Activated naive CD4-positive, alpha-beta T cell treated with anti-CD3 and anti-CD28 coated beads, Interleukin-2, amount 10 ng/mL, durations not matched to agents 7 days and 5 days (primary cell): ENCODE measurements around the gene SMU1.

Experiments used
- CTCF ChIA-PET: fragments of 350-600 bp; sonication (Branson Sonifier 250); formaldehyde crosslinking; loops from one replicate; lab custom pipeline; 2021; ENCODE audit warnings: antibody characterized with exemption; lab: Charles Lee
- DNase-seq: peaks from one replicate; pipeline ENCODE4 v3.0.0-alpha.2; 2020
- H3K27ac Mint-ChIP-seq: one replicate; pipeline ENCODE4 v1.8.0; 2021; ENCODE audit warnings: mild to moderate bottlenecking, moderate library complexity, mixed read lengths
- H3K27me3 Mint-ChIP-seq: one replicate; pipeline ENCODE4 v1.8.0; 2021; ENCODE audit warnings: mild to moderate bottlenecking, mixed read lengths
- H3K36me3 Mint-ChIP-seq: one replicate; pipeline ENCODE4 v1.8.0; 2021; ENCODE audit warnings: mixed read lengths
- H3K4me1 Mint-ChIP-seq: one replicate; pipeline ENCODE4 v1.8.0; 2021; ENCODE audit warnings: mixed read lengths
- H3K4me3 Mint-ChIP-seq: one replicate; pipeline ENCODE4 v1.8.0; 2021; ENCODE audit warnings: mild to moderate bottlenecking, moderate library complexity, mixed read lengths
- H3K9me3 Mint-ChIP-seq: one replicate; pipeline ENCODE4 v1.8.0; 2021; ENCODE audit warnings: mixed read lengths

Gene SMU1

GRCh38 chr9:33046061-33046460 is 30.4 kb downstream of the SMU1 start:
- H3K4me3 Mint-ChIP-seq, result no peak overlapping the region
- H3K4me1 Mint-ChIP-seq, result peaks cover 17% of the 10 kb centered on the region
- H3K9me3 Mint-ChIP-seq, result no peaks in the 10 kb centered on the region
- H3K27ac Mint-ChIP-seq, result no peak overlapping the region
- no peak for DNase-seq
- no peaks in the 10 kb centered on the region for H3K27me3 Mint-ChIP-seq
- CTCF ChIA-PET, result no interaction called here
- peaks cover 34% of the 10 kb centered on the region for H3K36me3 Mint-ChIP-seq

GRCh38 chr9:33044677-33045282 is 31.7 kb downstream of the SMU1 start:
- Mint-ChIP-seq H3K4me1 (peaks cover 15% of the 10 kb centered on the region), H3K27ac (peak overlapping the region; percentile 72), H3K4me3 (peak overlapping the region; percentile 64), H3K27me3 (no peaks in the 10 kb centered on the region), H3K9me3 (no peaks in the 10 kb centered on the region), H3K36me3 (peaks cover 30% of the 10 kb centered on the region)
- CTCF ChIA-PET, result interaction anchor here (1.6 kb wide), 1 partner anchor 181 kb away, joined by 3 read pairs; no protein-coding TSS in a partner anchor
- no peak for DNase-seq

- H3K27me3 Mint-ChIP-seq, result no peaks in the 10 kb centered on the region
- peaks cover 15% of the 10 kb centered on the region for H3K4me1 Mint-ChIP-seq
- CTCF ChIA-PET, result interaction anchor here (1.6 kb wide), 1 partner anchor 182 kb away, joined by 3 read pairs; no protein-coding TSS in a partner anchor
- H3K9me3 Mint-ChIP-seq, result no peaks in the 10 kb centered on the region
- peak overlapping the region; percentile 40 for H3K27ac Mint-ChIP-seq
- peaks cover 29% of the 10 kb centered on the region for H3K36me3 Mint-ChIP-seq
- DNase-seq, result peak; percentile 77
- peak overlapping the region; percentile 64 for H3K4me3 Mint-ChIP-seq
These were observed 32.3 kb downstream of the SMU1 start for GRCh38 chr9:33044162-33044673.

- no peaks in the 10 kb centered on the region for H3K27me3 Mint-ChIP-seq
- no peaks in the 10 kb centered on the region for H3K9me3 Mint-ChIP-seq
- CTCF ChIA-PET, result interaction anchor here (1.3 to 1.6 kb wide), 2 partner anchors 183 to 220 kb away, joined by 3 read pairs; no protein-coding TSS in a partner anchor
- H3K27ac Mint-ChIP-seq, result peak overlapping the region; percentile 40
- no peak for DNase-seq
- peak overlapping the region; percentile 64 for H3K4me3 Mint-ChIP-seq
- peaks cover 33% of the 10 kb centered on the region for H3K36me3 Mint-ChIP-seq
- peaks cover 15% of the 10 kb centered on the region for H3K4me1 Mint-ChIP-seq
These were observed 32.8 kb downstream of the SMU1 start for GRCh38 chr9:33043671-33044070.

DNA sequence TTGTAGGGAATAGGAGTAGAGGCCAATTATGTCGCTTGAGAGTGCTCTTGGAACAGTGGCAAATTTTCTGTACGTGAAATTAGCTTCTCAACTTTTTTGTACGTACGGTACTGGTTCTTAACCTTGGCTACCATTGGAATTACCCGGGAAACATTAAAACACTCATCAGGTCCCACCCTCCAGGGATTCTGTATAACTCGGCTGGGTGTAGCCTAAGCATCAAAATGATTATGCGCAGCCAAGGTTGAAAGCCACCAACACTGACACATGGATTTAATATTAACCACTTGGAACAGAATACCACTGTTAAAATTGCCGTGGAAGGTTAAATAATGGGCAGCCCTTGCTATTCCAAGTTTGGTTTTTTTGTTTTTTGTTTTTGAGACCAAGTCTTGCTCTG is 34.0 kb downstream of the SMU1 start:
- Mint-ChIP-seq H3K36me3 (peaks cover 36% of the 10 kb centered on the region), H3K27ac (peak overlapping the region; percentile 14), H3K4me3 (no peak overlapping the region), H3K27me3 (no peaks in the 10 kb centered on the region), H3K4me1 (peaks cover 17% of the 10 kb centered on the region), H3K9me3 (no peaks in the 10 kb centered on the region)
- no peak for DNase-seq
- CTCF ChIA-PET, result interaction anchor here (1.3 kb wide), 1 partner anchor 221 kb away, joined by 3 read pairs; no protein-coding TSS in a partner anchor

GRCh38 chr9:33041432-33042188 is 34.9 kb downstream of the SMU1 start:
- H3K4me3 Mint-ChIP-seq, result no peak overlapping the region
- CTCF ChIA-PET, result no interaction called here
- no peak overlapping the region for H3K27ac Mint-ChIP-seq

GRCh38 chr9:33040792-33041431 is 35.6 kb downstream of the SMU1 start:
- Mint-ChIP-seq H3K36me3 (peaks cover 36% of the 10 kb centered on the region), H3K27me3 (no peaks in the 10 kb centered on the region), H3K4me1 (peaks cover 17% of the 10 kb centered on the region), H3K9me3 (no peaks in the 10 kb centered on the region), H3K4me3 (no peak overlapping the region), H3K27ac (no peak overlapping the region)
- CTCF ChIA-PET, result no interaction called here
- no peak for DNase-seq

More at GRCh38 chr9:33041432-33042188, 34.9 kb downstream of the SMU1 start:
- peaks cover 33% of the 10 kb centered on the region for H3K36me3 Mint-ChIP-seq
- DNase-seq, result no peak
- no peaks in the 10 kb centered on the region for H3K9me3 Mint-ChIP-seq
- H3K27me3 Mint-ChIP-seq, result no peaks in the 10 kb centered on the region
- peaks cover 17% of the 10 kb centered on the region for H3K4me1 Mint-ChIP-seq

GRCh38 chr9:33032865-33033264 is 43.6 kb downstream of the SMU1 start:
- H3K27ac Mint-ChIP-seq, result no peak overlapping the region
- H3K36me3 Mint-ChIP-seq, result peaks cover 70% of the 10 kb centered on the region
- H3K4me1 Mint-ChIP-seq, result peaks cover 47% of the 10 kb centered on the region
- no peak overlapping the region for H3K4me3 Mint-ChIP-seq
- H3K27me3 Mint-ChIP-seq, result no peaks in the 10 kb centered on the region
- no peak for DNase-seq
- CTCF ChIA-PET, result no interaction called here
- no peaks in the 10 kb centered on the region for H3K9me3 Mint-ChIP-seq

DNA sequence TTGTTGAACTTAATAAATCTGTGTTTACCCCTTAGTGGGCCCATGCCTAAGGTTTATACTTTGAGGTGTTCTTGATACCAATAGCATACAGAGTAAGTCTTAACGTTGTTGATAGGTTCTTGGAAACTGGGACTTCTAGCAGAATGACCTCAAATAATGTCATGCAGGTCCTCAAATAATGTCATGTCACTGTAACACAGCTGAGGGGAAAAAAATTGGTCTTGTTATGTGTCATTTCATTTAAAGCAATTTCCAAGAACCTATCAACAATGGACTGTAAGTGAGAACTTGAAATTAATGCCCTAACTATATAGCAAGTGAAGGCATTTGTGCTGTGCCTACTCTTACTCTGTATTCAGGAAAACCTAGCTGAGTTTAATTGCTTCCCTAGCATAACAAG is 44.2 kb downstream of the SMU1 start:
- no peak for DNase-seq
- H3K9me3 Mint-ChIP-seq, result no peaks in the 10 kb centered on the region
- peaks cover 68% of the 10 kb centered on the region for H3K36me3 Mint-ChIP-seq
- no peak overlapping the region for H3K4me3 Mint-ChIP-seq
- H3K27me3 Mint-ChIP-seq, result no peaks in the 10 kb centered on the region
- peaks cover 53% of the 10 kb centered on the region for H3K4me1 Mint-ChIP-seq
- no peak overlapping the region for H3K27ac Mint-ChIP-seq
- CTCF ChIA-PET, result no interaction called here

DNA sequence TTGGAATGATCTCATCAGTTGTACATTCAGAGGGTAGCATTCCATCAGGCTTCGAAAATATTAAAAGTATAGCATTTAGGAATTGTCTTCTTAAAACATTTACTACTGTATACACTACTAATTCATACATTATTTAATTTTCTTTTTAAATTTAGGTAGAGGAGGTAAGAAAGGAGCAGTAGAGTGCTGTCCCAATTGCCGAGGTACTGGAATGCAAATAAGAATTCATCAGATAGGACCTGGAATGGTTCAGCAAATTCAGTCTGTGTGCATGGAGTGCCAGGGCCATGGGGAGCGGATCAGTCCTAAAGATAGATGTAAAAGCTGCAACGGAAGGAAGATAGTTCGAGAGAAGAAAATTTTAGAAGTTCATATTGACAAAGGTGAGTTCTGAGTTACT is 46.2 kb downstream of the SMU1 start:
- peaks cover 68% of the 10 kb centered on the region for H3K4me1 Mint-ChIP-seq
- CTCF ChIA-PET, result no interaction called here

DNA sequence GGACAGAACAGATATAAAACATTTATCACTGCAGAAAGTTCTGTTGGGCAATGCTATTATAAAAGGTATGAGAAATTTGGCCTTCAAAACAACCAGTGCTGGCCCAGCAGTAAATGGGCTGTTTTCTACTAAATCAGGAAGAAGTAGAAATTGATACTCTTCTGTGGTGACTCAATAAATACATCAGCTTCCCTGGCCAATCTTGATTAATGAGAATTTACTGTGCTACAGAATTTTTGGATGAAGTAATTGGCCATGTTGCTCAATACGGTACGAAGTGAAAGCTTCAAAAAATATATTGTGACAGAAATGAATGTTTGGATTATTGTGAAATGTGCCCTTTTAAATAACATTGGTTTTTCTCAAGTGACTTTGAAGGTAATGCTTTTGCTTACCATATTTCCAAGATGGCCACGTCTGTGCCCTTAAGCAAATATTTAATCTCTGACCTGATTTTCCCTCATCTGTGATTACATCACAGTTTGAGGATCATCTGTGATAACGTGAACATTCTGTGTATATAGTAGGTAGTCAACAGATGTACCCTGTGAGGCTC is 47.2 kb downstream of the SMU1 start:
- H3K27me3 Mint-ChIP-seq, result no peaks in the 10 kb centered on the region
- no peaks in the 10 kb centered on the region for H3K9me3 Mint-ChIP-seq
- peaks cover 70% of the 10 kb centered on the region for H3K4me1 Mint-ChIP-seq
- CTCF ChIA-PET, result interaction anchor here (1.5 kb wide), 1 partner anchor 8 kb away, joined by 4 read pairs; no protein-coding TSS in a partner anchor
- H3K4me3 Mint-ChIP-seq, result no peak overlapping the region
- peaks cover 61% of the 10 kb centered on the region for H3K36me3 Mint-ChIP-seq
- no peak for DNase-seq
- H3K27ac Mint-ChIP-seq, result peak overlapping the region; percentile 29

More for the DNA sequence above, 46.2 kb downstream of the SMU1 start:
- H3K36me3 Mint-ChIP-seq, result peaks cover 67% of the 10 kb centered on the region
- H3K4me3 Mint-ChIP-seq, result no peak overlapping the region
- H3K27me3 Mint-ChIP-seq, result no peaks in the 10 kb centered on the region
- H3K9me3 Mint-ChIP-seq, result no peaks in the 10 kb centered on the region
- H3K27ac Mint-ChIP-seq, result no peak overlapping the region
- no peak for DNase-seq

GRCh38 chr9:33025572-33026342 is 50.7 kb downstream of the SMU1 start:
- peaks cover 78% of the 10 kb centered on the region for H3K4me1 Mint-ChIP-seq
- CTCF ChIA-PET, result interaction anchor here (1.7 to 2.0 kb wide), 2 partner anchors 40 to 145 kb away, joined by 3 to 5 read pairs; no protein-coding TSS in a partner anchor
- peaks cover 40% of the 10 kb centered on the region for H3K36me3 Mint-ChIP-seq
- DNase-seq, result peak; percentile 88
- H3K9me3 Mint-ChIP-seq, result no peaks in the 10 kb centered on the region
- no peaks in the 10 kb centered on the region for H3K27me3 Mint-ChIP-seq
- peak overlapping the region; percentile 98 for H3K27ac Mint-ChIP-seq
- H3K4me3 Mint-ChIP-seq, result peak overlapping the region; percentile 97

- H3K27ac Mint-ChIP-seq, result peak within 1 kb of the TSS; percentile 98
- no peaks in the 10 kb centered on the region for H3K27me3 Mint-ChIP-seq
- H3K36me3 Mint-ChIP-seq, result peaks cover 42% of the 10 kb centered on the region
- no peaks in the 10 kb centered on the region for H3K9me3 Mint-ChIP-seq
- peaks cover 77% of the 10 kb centered on the region for H3K4me1 Mint-ChIP-seq
- H3K4me3 Mint-ChIP-seq, result peak within 1 kb of the TSS; percentile 97
- CTCF ChIA-PET, result interaction anchor here (0.7 to 1.7 kb wide), 2 partner anchors 16 to 146 kb away, joined by 3 read pairs; no protein-coding TSS in a partner anchor
- peak; percentile 93 for DNase-seq
These were observed 51.4 kb downstream of the SMU1 start, which contains the start of gene DNAJA1 for GRCh38 chr9:33024966-33025571. Gene DNAJA1, plus strand, starts transcription at chr9:33025273. Its CDS starts 1,212 bp downstream, at chr9:33026485.
